Cardiac fibroblast (primary cell): Measurements from ENCODE around the gene PLEKHA3.
"Not testable (repeated sequence)": the region's sequence is repeated elsewhere in the genome, so short reads cannot be mapped to it uniquely, and the experiment has no call there.

Experiments used
- DNase-seq, 2 donors: peaks; one replicate each; pipeline versions ENCODE4 v3.0.0 to v3.0.0-alpha.2; 2010; ENCODE audit warnings: low read depth in 2 of 2
- H3K4me3 ChIP-seq, 2 donors: replicated peaks in 1 of 2; 1 replicate in 1 of 2; 2 replicates in 1 of 2; pipeline ENCODE4 v1.5.1; 2011; ENCODE audit warnings: low read depth in 2 of 2, low read length in 2 of 2, mild to moderate bottlenecking in 2 of 2, moderate library complexity in 1 of 2
- TF ChIP-seq, protein P1 (sequence below): IDR thresholded peaks from one replicate; pipeline ENCODE4 v1.5.1; 2011; ENCODE audit warnings: low read depth, mild to moderate bottlenecking, low read length, inconsistent platforms

PLEKHA3 gene

DNA sequence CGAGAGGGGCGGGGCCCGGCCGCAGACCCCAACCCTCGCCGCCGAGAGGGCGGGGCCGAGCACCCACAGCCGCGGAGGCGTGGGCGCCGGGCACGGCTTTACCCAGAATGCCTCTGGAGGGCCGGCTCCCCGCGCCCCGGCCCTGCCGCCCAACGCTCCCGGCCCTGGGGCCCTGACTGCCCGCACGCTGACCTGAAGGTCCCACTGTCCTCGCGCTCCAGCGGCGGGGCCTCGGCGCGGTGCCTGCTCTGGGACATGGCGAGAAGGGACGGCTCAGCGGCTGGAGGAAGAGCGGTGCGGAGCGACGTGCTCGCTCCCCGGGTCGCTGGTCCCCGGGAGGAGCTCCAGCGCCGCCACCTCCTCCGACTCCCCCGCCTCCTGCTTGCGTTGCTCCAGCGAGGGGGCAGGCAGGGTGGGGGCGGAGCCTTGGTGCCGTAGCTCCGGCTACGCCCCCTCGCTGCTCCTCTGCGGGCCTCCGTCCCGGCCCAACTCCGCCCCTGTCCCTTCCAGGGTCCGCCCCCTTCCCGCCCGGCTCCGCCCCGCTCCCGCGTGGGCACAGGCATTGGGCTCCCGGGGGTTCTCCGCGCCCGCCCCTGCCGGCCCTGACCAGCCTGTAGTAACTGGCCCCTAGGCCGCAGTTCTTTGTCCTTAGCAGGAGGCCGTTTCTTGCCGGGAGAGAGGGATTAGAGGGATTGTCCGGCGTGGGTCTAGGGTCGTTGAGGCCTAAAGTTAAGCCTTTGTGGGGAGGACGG lies 29.3 kb upstream of the PLEKHA3 start, which contains the start of the genes PJVK and PRKRA:
TSS of gene PJVK (plus strand) at position 605 of the 752 bp plus-strand sequence. CDS start 2,032 bp downstream, outside the sequence.
TSS of gene PRKRA (minus strand) at position 402 of the 752 bp plus-strand sequence. CDS start at position 257, 145 bp downstream.
- peak; percentile 97 to 99 for DNase-seq
- peak within 1 kb of the TSS; percentile 82 to 91 for H3K4me3 ChIP-seq
- TF ChIP-seq, protein P1, sequence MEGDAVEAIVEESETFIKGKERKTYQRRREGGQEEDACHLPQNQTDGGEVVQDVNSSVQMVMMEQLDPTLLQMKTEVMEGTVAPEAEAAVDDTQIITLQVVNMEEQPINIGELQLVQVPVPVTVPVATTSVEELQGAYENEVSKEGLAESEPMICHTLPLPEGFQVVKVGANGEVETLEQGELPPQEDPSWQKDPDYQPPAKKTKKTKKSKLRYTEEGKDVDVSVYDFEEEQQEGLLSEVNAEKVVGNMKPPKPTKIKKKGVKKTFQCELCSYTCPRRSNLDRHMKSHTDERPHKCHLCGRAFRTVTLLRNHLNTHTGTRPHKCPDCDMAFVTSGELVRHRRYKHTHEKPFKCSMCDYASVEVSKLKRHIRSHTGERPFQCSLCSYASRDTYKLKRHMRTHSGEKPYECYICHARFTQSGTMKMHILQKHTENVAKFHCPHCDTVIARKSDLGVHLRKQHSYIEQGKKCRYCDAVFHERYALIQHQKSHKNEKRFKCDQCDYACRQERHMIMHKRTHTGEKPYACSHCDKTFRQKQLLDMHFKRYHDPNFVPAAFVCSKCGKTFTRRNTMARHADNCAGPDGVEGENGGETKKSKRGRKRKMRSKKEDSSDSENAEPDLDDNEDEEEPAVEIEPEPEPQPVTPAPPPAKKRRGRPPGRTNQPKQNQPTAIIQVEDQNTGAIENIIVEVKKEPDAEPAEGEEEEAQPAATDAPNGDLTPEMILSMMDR: no peak

DNA sequence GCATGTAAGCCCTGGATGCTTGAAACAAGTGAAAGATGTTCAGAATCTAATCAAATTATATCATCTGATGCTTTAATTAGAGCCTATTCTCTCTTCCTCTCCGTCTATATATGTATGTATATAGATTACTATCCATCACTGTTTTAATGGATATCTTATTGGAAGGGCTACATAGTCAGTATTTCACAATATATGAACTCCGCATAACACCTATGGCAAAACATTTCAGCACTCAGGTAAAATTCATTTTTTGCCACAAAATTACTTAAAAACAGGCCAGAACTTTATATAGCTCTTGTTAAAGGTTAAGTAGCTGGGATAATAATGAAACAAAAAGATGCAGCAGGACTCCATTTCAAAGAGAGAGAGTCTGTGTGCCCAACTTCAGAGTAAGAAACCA lies 27.9 kb upstream of the PLEKHA3 start:
- TF ChIP-seq, protein P1: no peak
- DNase-seq: no peak
- no peak overlapping the region for H3K4me3 ChIP-seq

DNA sequence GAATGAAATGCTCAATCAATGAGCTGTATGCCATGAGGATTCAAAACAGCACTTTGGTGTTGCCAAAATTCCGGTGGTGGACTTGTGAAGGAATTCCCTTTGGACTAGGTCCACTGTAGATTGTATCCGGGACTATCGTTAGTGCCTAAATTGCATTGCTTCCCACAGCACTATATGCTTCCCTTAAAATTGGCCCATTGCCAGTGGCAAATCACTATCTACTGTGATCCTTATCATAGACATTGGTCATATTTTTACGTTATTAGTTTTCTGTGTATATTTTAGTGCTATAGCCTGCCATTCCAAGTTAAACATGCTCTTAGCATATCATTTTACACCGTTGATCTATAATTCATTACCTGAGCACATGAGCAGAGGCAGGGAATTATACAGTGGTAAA lies 27.4 kb upstream of the PLEKHA3 start:
- no peak overlapping the region for H3K4me3 ChIP-seq
- TF ChIP-seq, protein P1: no peak
- no peak for DNase-seq

DNA sequence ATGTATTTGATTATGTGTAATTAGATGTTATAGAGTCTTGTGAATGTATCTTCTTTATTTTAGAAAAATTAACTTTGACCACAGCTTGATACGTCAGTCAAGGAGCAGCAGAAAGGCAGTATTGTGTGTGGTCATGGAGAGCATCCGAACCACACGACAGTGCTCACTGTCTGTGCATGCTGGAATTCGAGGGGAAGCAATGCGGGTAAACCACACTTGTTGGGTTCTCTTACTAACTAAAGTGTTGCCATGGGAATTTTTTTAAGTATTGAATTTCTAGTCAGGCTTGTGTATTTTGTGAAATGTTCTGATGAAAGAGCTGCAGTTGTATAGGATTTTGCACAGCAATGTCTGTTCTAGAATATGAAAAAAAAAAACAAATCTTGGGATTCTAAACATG lies 24.3 kb upstream of the PLEKHA3 start:
- no peak overlapping the region for H3K4me3 ChIP-seq
- TF ChIP-seq, protein P1: no peak
- DNase-seq: no peak

DNA sequence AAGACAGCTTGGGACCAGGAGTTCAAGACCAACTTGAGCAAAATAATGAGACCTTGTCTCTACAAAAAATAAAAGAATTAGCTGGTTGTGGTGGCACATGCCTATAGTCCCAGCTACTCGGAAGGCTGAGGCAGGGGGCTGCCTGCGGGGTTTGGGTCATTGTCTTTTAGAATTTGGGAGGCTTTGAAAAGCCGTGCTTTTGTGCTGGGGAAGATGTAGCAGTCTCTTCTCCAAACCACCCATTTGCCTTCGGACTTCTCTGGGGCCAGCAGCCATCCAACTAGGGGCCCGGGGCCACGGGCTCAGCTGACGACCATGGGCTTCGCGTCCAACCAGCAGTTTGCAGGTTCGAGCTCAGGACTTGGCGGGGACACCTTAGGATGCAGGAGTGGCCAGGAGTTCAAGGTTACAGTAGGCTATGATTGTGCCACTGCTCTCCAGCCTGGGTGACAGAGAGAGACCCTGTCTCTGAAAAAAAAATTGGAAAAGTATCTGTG lies 22.8 kb upstream of the PLEKHA3 start:
- no peak for DNase-seq
- TF ChIP-seq, protein P1: no peak
- H3K4me3 ChIP-seq: no peak overlapping the region

DNA sequence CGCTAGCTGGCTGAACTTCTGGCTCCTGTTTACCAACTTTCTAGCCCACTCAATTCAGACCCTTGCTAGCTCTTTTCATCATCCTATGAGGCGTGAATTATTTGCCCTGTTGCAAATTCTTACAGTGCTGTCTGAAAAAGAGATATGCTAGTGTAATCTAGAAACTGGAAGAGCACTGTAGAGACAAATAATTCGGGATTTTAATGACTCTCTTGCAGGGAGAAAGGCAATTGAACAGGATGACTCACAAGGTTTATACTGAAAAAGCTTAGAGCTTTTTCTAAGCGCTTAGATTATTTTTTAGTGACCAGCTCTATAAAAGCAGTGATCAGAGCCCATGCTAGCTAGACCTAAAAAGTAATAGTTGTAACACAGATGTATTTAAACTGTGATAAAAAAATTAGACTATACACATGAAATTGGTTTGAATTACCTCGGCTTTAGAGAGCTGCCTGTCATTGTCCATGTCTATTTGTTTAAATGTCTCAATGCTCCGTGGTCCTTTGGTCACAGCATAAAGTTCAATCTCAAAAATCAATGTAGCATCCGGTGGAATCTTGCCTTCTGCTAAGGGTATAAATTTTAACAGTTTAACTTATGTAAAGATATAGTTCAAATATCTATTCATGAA lies 10.9 kb upstream of the PLEKHA3 start:
- DNase-seq: no peak
- TF ChIP-seq, protein P1: no peak
- H3K4me3 ChIP-seq: no peak overlapping the region

DNA sequence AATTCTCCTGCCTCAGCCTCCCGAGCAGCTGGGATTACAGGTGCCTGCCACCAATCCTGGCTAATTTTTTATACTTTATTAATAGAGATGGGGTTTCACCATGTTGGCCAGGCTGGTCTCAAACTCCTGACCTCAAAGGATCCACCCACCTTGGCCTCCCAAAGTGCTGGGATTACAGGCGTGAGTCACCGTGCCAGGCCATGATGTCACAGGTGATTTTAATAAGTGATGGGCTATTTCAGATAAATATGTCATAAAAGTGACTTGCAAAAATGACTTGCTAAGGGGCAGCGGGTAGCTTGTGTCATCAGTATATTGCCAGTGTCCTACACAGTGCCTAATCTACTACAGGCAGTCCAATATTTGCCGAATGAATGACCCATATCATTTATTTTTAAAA lies 8.9 kb upstream of the PLEKHA3 start:
- not testable (repeated sequence) for DNase-seq, H3K4me3 ChIP-seq
